Tibial nerve (tissue), 4 donors: ENCODE data around the gene NEDD9. TPM values are rescaled to one million over a fixed set of nuclear protein-coding genes. Genes with fewer than 3 reads are reported as not detected.

Experiments
- DNase-seq, 2 donors: peaks; one replicate each; pipeline ENCODE4 v3.0.0-alpha.2; 2019; ENCODE audit warnings: low spot score in 2 of 2
- H3K27ac ChIP-seq, 4 donors: fragments of 200-600 bp; sonication (generic) in 3 of 4; one replicate each; pipeline ENCODE4 v1.5.1; 2017 to 2019; ENCODE audit warnings: mild to moderate bottlenecking in 1 of 4
- H3K27me3 ChIP-seq, 2 donors: fragments of 200-600 bp; sonication (generic) in 1 of 2; one replicate each; pipeline versions ENCODE4 v1.5.1 to v1.6.0; 2017 to 2019
- H3K36me3 ChIP-seq, 3 donors: fragments of 200-600 bp; sonication (generic); one replicate each; pipeline ENCODE4 v1.5.1; 2018 to 2019
- H3K4me1 ChIP-seq, 4 donors: fragments of 200-600 bp; sonication (generic) in 3 of 4; one replicate each; pipeline ENCODE4 v1.5.1; 2017 to 2019
- H3K4me3 ChIP-seq, 4 donors: fragments of 200-600 bp; sonication (generic) in 3 of 4; one replicate each; pipeline ENCODE4 v1.5.1; 2017 to 2019; ENCODE audit warnings: mild to moderate bottlenecking in 1 of 4, moderate library complexity in 1 of 4
- H3K9me3 ChIP-seq, 4 donors: fragments of 200-600 bp; sonication (generic) in 3 of 4; one replicate each; pipeline ENCODE4 v1.5.1; 2017 to 2019
- CTCF ChIP-seq, 5 experiments: fragments of 200-600 bp in 3 of 5; fragments of 450-650 bp in 2 of 5; sonication (generic) in 3 of 5; IDR thresholded peaks; one replicate each; pipeline ENCODE4 v1.5.1; 2016 to 2019; ENCODE audit warnings: antibody characterized with exemption in 5 of 5, mild to moderate bottlenecking in 3 of 5, moderate library complexity in 2 of 5
- EP300 ChIP-seq, 2 donors: sonication (generic); formaldehyde crosslinking; IDR thresholded peaks; one replicate each; pipeline ENCODE4 v1.6.1; 2017; ENCODE audit warnings: antibody characterized with exemption in 2 of 2, mild to moderate bottlenecking in 1 of 2
- POLR2A ChIP-seq, 2 donors: fragments of 450-650 bp; IDR thresholded peaks; one replicate each; pipeline ENCODE4 v1.6.1; 2017; ENCODE audit warnings: antibody characterized with exemption in 2 of 2, mild to moderate bottlenecking in 2 of 2, moderate library complexity in 2 of 2
- WGBS, 2 donors: methylation state at CpG; one replicate each; pipeline ENCODE4 v1.1.5; 2018; 5-methylcytosine and 5-hydroxymethylcytosine counted together
- total RNA-seq, 4 donors: library from RNA; depleted of rRNA; stranded (reverse); fragments of >200 nt; gene quantifications; one replicate each; pipeline ENCODE4 v1.1.0, GENCODE V29; 2016

Gene NEDD9
- total RNA-seq, 4 donors from 2014 or later: 107 to 205 (median 130) TPM

GRCh38 chr6:11219400-11219834, 13.1 kb downstream of the NEDD9 start:
- TF ChIP-seq POLR2A (IDR thresholded peaks at IDR 0.05) (no peak), CTCF (IDR thresholded peaks at IDR 0.05) (no peak), EP300 (IDR thresholded peaks at IDR 0.05) (no peak)
- no peaks in the 10 kb centered on the region for H3K9me3 ChIP-seq
- H3K27ac ChIP-seq: peak overlapping the region; percentile 61 to 90 (median 84)
- H3K4me1 ChIP-seq: peaks cover 0 to 95% (median 56%) of the 10 kb centered on the region in 4 donors
- no peaks in the 10 kb centered on the region for H3K36me3 ChIP-seq
- H3K27me3 ChIP-seq: no peaks in the 10 kb centered on the region
- no peak overlapping the region for H3K4me3 ChIP-seq
- 75 to 79% methylated on average over 4 of the region's 4 CpGs for WGBS, 2 donors
- no peak for DNase-seq

- H3K27me3 ChIP-seq: no peaks in the 10 kb centered on the region
- 30 to 39% methylated on average over 12 of the region's 12 CpGs for WGBS, 2 donors
- H3K36me3 ChIP-seq: no peaks in the 10 kb centered on the region
- no peaks in the 10 kb centered on the region for H3K9me3 ChIP-seq
- peak; percentile 53 to 65 for DNase-seq
- peak; percentile 27 to 53 for TF ChIP-seq POLR2A (IDR thresholded peaks at IDR 0.05)
- TF ChIP-seq CTCF (IDR thresholded peaks at IDR 0.05): peak in 1 of 5 experiments; percentile 38
- peak; percentile 65 to 96 for TF ChIP-seq EP300 (IDR thresholded peaks at IDR 0.05)
- peak overlapping the region; percentile 61 to 90 (median 84) for H3K27ac ChIP-seq
- H3K4me3 ChIP-seq: no peak overlapping the region
- peaks cover 0 to 93% (median 59%) of the 10 kb centered on the region in 4 donors for H3K4me1 ChIP-seq
Measured at GRCh38 chr6:11218538-11219399, 13.7 kb downstream of the NEDD9 start.

GRCh38 chr6:11218102-11218442, 14.4 kb downstream of the NEDD9 start:
- DNase-seq: no peak
- Histone ChIP-seq H3K9me3 (no peaks in the 10 kb centered on the region), H3K4me1 (peaks cover 0 to 94% (median 62%) of the 10 kb centered on the region in 4 donors), H3K27me3 (no peaks in the 10 kb centered on the region), H3K27ac (peak overlapping the region; percentile 61 to 90 (median 84)), H3K36me3 (peaks cover 0 to 3% (median 0%) of the 10 kb centered on the region in 3 donors), H3K4me3 (no peak overlapping the region)
- TF ChIP-seq POLR2A (IDR thresholded peaks at IDR 0.05) (no peak), CTCF (IDR thresholded peaks at IDR 0.05) (no peak), EP300 (IDR thresholded peaks at IDR 0.05) (no peak)
- 88 to 93% methylated on average over 3 of the region's 3 CpGs for WGBS, 2 donors

- no peak for DNase-seq
- Histone ChIP-seq H3K36me3 (peaks cover 0 to 8% (median 0%) of the 10 kb centered on the region in 3 donors), H3K27me3 (no peaks in the 10 kb centered on the region), H3K4me1 (peaks cover 0 to 94% (median 63%) of the 10 kb centered on the region in 4 donors), H3K4me3 (no peak overlapping the region), H3K9me3 (no peaks in the 10 kb centered on the region), H3K27ac (peak overlapping the region; percentile 61 to 90 (median 84))
- 72% methylated on average over 4 of the region's 4 CpGs for WGBS, 2 donors
- TF ChIP-seq POLR2A (IDR thresholded peaks at IDR 0.05) (no peak), EP300 (IDR thresholded peaks at IDR 0.05) (peak in 1 of 2 donors; percentile 21)
Measured at GRCh38 chr6:11217360-11218101, 14.9 kb downstream of the NEDD9 start.

- 56 to 63% methylated on average over 5 to 7 of the region's 7 CpGs for WGBS, 2 donors
- Histone ChIP-seq H3K4me3 (no peak overlapping the region), H3K27me3 (no peaks in the 10 kb centered on the region), H3K27ac (peak overlapping the region; percentile 28 to 90 (median 84)), H3K4me1 (peaks cover 0 to 97% (median 77%) of the 10 kb centered on the region in 4 donors), H3K36me3 (peaks cover 0 to 15% (median 0%) of the 10 kb centered on the region in 3 donors), H3K9me3 (no peaks in the 10 kb centered on the region)
- no peak for TF ChIP-seq CTCF (IDR thresholded peaks at IDR 0.05)
- no peak for TF ChIP-seq POLR2A (IDR thresholded peaks at IDR 0.05)
- TF ChIP-seq EP300 (IDR thresholded peaks at IDR 0.05): peak in 1 of 2 donors; percentile 6
- no peak for DNase-seq
Measured at GRCh38 chr6:11215773-11216172, 16.7 kb downstream of the NEDD9 start.
